ENCODE results near the gene PRRT1B. TPM values are rescaled to one million over a fixed set of nuclear protein-coding genes. Genes with fewer than 3 reads are reported as not detected.

Gene PRRT1B
- not detected in 2 replicates for total RNA-seq

GRCh38 chr9:131545003-131545785, at the start of gene PRRT1B:
TSS of gene PRRT1B (plus strand) at chr9:131545523. CDS start at chr9:131545616, 93 bp downstream.

GRCh38 chr9:131502781-131503625, 42.3 kb upstream of the PRRT1B start, which contains the start of gene POMT1:
TSS of gene POMT1 (plus strand) at chr9:131502918. CDS start at chr9:131504219, 1,301 bp downstream.

DNA sequence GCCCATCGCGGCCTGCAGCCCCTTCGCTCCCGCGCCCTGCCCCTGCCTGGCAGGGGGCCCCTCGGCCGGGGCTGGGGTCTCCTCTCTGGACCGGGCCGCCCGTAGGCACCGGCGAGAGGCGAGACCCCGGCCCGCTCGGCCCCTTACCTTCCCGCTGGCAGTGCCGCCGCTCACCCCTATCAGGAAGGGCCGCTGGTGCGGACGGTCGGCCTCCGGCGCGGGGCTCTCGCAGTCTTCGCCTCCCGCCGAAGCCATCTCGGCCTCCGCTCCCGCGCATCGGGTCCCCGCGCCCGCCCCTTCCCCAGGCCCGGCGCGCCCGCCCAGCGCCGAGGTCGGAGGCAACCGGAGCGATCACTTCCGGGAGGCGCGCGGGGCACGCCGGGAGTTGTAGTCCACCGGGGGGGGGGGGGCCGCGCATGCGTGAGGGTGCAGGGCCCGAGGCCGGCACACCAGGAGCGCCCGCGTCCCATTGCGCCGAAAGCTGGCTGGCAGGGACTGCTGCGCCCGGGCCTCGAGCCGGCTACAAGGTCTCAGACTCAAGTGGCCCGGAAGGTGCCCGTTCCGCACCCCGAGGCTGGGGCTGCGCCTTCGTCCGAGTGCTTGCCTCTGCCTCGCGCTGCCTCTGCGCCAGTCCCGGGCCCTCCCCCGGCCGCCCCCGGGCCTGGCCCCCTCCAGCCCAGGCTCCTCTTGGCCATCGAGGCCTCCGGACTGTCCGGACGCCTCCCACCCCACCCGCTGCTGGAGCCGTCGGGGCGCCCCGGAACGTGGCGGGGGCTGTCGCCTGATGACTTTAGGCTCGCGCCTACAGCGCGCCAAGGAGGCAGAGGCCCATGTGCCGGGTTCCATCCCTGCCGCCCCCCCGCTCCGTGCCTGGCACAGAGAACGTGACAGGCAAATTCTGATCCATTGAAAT, 14.1 kb upstream of the PRRT1B start, which contains the start of gene UCK1:
UCK1 (minus strand) TSS at position 344 of the 913 bp plus-strand sequence; CDS start at position 255, 89 bp downstream.

Other genes starting within 250 kb of the PRRT1B start
- 45.8 and 48.4 TPM in 2 replicates for gene PRRC2B, start 151.4 kb upstream of the PRRT1B start, total RNA-seq
- 19.3 and 25.0 TPM in 2 replicates for gene POMT1, start 42.6 kb upstream of the PRRT1B start, total RNA-seq
- gene UCK1, start 14.3 kb upstream of the PRRT1B start, total RNA-seq, result 24.1 and 28.5 TPM in 2 replicates
- 14.9 and 21.6 TPM in 2 replicates for gene RAPGEF1, start 194.6 kb downstream of the PRRT1B start, total RNA-seq

Measured in myometrial cell (primary cell).